Measurements from ENCODE around the gene BANF1. TPM values are rescaled to one million over a fixed set of nuclear protein-coding genes. Genes with fewer than 3 reads are reported as not detected.

Gene BANF1
- polyA plus RNA-seq, 1 donor = 120 TPM

DNA sequence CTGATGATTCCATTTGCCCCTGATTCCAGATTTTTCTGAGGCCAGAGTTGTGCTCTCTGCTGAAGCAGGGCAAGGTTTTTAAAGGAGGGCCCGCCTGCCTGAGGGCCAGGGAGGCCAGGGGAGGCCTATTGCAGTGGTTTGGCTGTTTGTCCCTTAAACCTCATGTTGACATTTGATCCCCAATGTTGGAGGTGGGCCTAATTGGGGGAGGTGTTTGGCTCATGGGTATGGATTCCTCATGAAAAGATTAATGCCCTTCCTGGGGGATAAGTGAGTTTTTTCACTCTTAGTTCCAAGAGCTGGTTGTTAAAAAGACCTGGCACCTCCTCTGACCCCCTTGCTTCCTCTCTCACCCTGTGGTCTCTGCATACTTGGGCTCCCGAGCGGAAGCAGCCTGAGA lies 37.5 kb downstream of the BANF1 start:
- peaks cover 7% of the 10 kb centered on the region for H3K27me3 ChIP-seq (ENCODE audit: control insufficient read depth, insufficient read depth, low read length)
- no peak for DNase-seq
- no peak overlapping the region for H3K27ac ChIP-seq (ENCODE audit: low read length)
- H3K36me3 ChIP-seq (ENCODE audit: control insufficient read depth, insufficient read depth, low read length) = no peaks in the 10 kb centered on the region
- WGBS (ENCODE audit: insufficient coverage, low lambda C conversion rate) = 79% methylated on average over 2 of the region's 3 CpGs
- H3K4me3 ChIP-seq (ENCODE audit: low read length) = no peak overlapping the region
- peaks cover 4% of the 10 kb centered on the region for H3K9me3 ChIP-seq (ENCODE audit: control insufficient read depth, low read depth, low read length)
- no peaks in the 10 kb centered on the region for H3K4me1 ChIP-seq (ENCODE audit: control insufficient read depth, insufficient read depth, low read length)

DNA sequence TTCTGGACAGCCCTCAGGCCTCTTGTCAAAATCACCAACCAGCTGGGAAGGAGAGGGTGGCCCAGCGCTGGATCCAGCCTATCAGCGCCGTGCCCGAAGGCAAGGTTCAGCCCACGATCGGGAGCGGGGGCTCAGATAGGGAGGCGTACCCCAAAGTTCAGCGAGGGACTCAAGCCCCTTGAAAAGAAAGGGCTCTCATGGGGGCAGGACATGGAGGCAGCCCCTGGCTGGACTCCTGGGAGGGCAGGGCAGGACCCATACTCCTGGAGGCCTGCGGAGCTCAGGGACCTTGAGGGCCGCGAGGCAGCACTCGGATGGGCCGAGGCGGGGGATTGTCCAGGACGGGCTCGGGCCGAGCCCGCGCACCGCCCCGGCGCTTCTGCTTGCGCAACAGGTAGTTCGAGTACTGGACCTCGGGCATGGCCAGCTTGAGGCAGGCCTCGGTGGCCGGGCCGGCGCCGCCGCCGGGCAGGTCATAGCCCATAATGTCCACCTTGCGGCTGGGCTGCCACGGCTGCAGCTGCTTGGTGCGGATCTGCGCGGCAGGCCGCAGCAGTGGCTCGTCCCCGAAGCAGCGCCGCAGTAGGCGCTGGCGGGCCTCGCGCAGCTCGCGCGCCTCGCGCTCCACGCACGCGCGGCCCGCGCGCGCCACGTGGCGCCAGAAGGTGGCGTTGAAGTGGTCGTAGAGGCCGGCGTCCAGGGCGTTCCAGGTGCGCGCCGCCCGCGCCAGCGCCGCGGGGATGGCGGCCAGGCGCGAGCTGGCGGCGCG lies 40.1 kb downstream of the BANF1 start:
- whole genome bisulfite sequencing (ENCODE audit: insufficient coverage, low lambda C conversion rate) = no CpG with 5 or more reads among the region's 81 CpGs
- Histone ChIP-seq H3K9me3 (ENCODE audit: control insufficient read depth, low read depth, low read length) (peaks cover 4% of the 10 kb centered on the region), H3K4me1 (ENCODE audit: control insufficient read depth, insufficient read depth, low read length) (peaks cover 12% of the 10 kb centered on the region), H3K4me3 (ENCODE audit: low read length) (no peak overlapping the region), H3K27me3 (ENCODE audit: control insufficient read depth, insufficient read depth, low read length) (peaks cover 2% of the 10 kb centered on the region), H3K27ac (ENCODE audit: low read length) (no peak overlapping the region), H3K36me3 (ENCODE audit: control insufficient read depth, insufficient read depth, low read length) (no peaks in the 10 kb centered on the region)
- no peak for DNase-seq

DNA sequence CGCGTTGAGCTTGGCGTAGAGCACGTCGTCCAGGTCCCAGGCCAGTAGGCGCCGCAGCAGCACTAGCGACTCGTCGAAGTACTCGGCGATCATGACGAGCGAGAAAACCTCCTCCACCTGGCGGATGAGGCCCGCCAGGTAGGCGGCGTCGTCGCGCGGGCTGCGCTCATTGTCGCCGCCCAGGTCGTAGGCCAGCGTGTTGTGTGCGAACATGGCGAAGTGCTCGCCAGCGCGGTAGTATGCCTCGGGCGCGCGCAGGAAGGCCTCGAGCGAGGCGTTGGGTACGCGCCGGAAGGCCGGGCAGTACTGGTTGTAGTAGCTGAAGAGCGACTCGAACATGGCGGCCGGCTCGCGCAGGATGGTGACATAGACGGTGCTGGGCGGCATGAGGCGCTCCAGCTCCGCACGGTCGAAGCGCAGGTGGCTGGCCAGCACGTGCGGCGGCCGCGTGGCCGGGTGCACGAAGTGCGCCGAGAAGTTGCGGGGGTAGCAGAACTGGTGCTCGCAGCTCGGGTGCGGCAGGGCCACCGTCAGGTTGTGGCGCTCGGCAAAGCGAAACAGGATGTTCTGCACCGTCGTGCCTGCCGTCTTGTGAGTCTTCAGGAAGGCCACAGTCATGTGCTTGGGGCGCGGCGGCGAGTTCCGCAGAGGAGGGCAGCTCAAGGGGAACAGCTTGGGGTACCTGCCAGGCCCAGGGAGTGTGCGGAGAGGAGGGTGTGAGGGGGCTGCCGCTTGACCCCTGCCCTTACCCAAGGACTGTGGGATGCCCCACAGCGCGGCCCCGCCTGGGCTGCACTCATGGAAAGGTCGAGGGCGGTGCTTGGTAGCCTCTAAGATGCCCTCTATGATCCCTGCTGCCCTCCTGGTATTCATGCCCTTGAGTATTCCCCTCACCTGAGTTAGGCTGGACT lies 40.9 kb downstream of the BANF1 start:
- peaks cover 12% of the 10 kb centered on the region for H3K4me1 ChIP-seq (ENCODE audit: control insufficient read depth, insufficient read depth, low read length)
- no peak overlapping the region for H3K27ac ChIP-seq (ENCODE audit: low read length)
- 100% methylated on average over 4 of the region's 88 CpGs for WGBS (ENCODE audit: insufficient coverage, low lambda C conversion rate)
- no peak for DNase-seq
- H3K4me3 ChIP-seq (ENCODE audit: low read length) = no peak overlapping the region
- H3K9me3 ChIP-seq (ENCODE audit: control insufficient read depth, low read depth, low read length) = peaks cover 4% of the 10 kb centered on the region
- H3K27me3 ChIP-seq (ENCODE audit: control insufficient read depth, insufficient read depth, low read length) = peaks cover 9% of the 10 kb centered on the region
- no peaks in the 10 kb centered on the region for H3K36me3 ChIP-seq (ENCODE audit: control insufficient read depth, insufficient read depth, low read length)

DNA sequence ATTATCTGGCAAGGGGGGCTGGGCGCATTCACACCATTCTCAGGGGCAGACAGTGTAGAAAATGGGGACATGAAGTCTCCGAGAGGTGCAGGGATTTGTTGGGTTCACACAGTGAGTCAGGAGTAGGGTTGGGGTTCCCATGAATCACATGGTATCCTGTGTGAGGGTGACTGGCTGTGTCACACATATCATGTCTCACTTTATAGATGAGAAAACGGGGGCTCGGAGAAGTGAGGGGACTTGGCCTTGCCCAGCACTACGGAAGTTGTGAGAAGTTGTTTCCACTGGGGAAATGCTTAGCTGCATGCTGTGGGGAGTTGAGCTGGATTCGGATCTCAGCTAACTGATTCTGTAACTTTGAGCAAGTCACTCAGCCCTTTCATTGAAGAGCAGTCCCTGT lies 42.5 kb downstream of the BANF1 start:
- H3K9me3 ChIP-seq (ENCODE audit: control insufficient read depth, low read depth, low read length) = peaks cover 4% of the 10 kb centered on the region

DNA sequence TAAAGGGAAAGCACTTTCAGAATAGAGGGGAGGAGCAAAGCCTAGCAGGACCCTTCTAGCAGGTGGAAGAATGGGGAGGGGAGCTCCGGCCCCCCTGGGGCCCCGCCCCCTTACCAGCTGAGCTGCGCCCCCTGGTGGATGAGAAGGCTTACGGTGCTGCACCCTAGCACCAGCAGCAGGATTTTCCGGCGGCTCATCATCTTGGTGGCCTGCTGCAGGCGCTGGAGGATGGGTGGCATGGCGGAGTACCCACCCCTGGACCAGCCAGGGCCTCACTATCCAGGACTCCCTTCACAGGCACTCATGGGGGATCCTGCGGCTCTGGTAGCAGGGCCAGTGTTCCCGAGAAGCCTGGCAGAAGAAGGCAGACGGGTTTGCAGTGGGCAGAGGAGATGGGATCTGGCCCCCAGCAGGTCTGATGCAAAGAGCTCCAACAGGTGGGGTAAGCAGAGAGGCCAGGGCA lies 42.9 kb downstream of the BANF1 start:
- Histone ChIP-seq H3K27ac (ENCODE audit: low read length) (no peak overlapping the region), H3K4me3 (ENCODE audit: low read length) (no peak overlapping the region)
- no CpG with 5 or more reads among the region's 11 CpGs for WGBS (ENCODE audit: insufficient coverage, low lambda C conversion rate)

More for the DNA sequence above, 42.5 kb downstream of the BANF1 start:
- no peak for DNase-seq
- no peaks in the 10 kb centered on the region for H3K36me3 ChIP-seq (ENCODE audit: control insufficient read depth, insufficient read depth, low read length)
- no peak overlapping the region for H3K4me3 ChIP-seq (ENCODE audit: low read length)
- 100% methylated on average over 1 of the region's 6 CpGs for WGBS (ENCODE audit: insufficient coverage, low lambda C conversion rate)
- H3K4me1 ChIP-seq (ENCODE audit: control insufficient read depth, insufficient read depth, low read length) = peaks cover 12% of the 10 kb centered on the region
- H3K27me3 ChIP-seq (ENCODE audit: control insufficient read depth, insufficient read depth, low read length) = peaks cover 19% of the 10 kb centered on the region
- H3K27ac ChIP-seq (ENCODE audit: low read length) = no peak overlapping the region

DNA sequence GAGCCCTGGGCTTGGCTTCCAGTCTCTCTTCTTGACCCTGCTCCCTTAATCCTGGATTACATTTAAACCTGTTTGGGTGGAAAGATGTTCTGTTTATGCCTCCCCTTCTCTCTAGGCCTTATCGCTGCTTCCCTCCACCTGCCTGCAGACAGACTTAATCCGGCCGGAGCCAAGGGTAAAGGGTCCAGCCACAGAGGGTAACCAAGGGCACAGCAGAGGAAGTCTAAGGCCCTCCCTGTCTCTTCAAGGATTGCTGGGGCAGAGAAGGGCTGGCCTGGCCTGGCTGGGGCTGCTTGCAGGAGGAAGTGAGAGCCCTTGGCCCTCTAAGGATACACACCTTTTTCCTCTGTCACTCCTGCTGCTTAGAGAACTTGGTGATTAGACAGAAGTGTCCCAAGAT lies 44.6 kb downstream of the BANF1 start:
- no peak overlapping the region for H3K27ac ChIP-seq (ENCODE audit: low read length)
- H3K36me3 ChIP-seq (ENCODE audit: control insufficient read depth, insufficient read depth, low read length) = no peaks in the 10 kb centered on the region
- peaks cover 18% of the 10 kb centered on the region for H3K27me3 ChIP-seq (ENCODE audit: control insufficient read depth, insufficient read depth, low read length)
- no peak for DNase-seq
- H3K4me3 ChIP-seq (ENCODE audit: low read length) = no peak overlapping the region
- H3K4me1 ChIP-seq (ENCODE audit: control insufficient read depth, insufficient read depth, low read length) = peaks cover 21% of the 10 kb centered on the region
- H3K9me3 ChIP-seq (ENCODE audit: control insufficient read depth, low read depth, low read length) = peaks cover 4% of the 10 kb centered on the region
- WGBS (ENCODE audit: insufficient coverage, low lambda C conversion rate) = no CpG with 5 or more reads among the region's 3 CpGs

More for the DNA sequence above, 42.9 kb downstream of the BANF1 start:
- H3K4me1 ChIP-seq (ENCODE audit: control insufficient read depth, insufficient read depth, low read length) = peaks cover 12% of the 10 kb centered on the region
- peaks cover 19% of the 10 kb centered on the region for H3K27me3 ChIP-seq (ENCODE audit: control insufficient read depth, insufficient read depth, low read length)
- peak; percentile 52 to 55 for DNase-seq
- peaks cover 4% of the 10 kb centered on the region for H3K9me3 ChIP-seq (ENCODE audit: control insufficient read depth, low read depth, low read length)
- H3K36me3 ChIP-seq (ENCODE audit: control insufficient read depth, insufficient read depth, low read length) = no peaks in the 10 kb centered on the region

DNA sequence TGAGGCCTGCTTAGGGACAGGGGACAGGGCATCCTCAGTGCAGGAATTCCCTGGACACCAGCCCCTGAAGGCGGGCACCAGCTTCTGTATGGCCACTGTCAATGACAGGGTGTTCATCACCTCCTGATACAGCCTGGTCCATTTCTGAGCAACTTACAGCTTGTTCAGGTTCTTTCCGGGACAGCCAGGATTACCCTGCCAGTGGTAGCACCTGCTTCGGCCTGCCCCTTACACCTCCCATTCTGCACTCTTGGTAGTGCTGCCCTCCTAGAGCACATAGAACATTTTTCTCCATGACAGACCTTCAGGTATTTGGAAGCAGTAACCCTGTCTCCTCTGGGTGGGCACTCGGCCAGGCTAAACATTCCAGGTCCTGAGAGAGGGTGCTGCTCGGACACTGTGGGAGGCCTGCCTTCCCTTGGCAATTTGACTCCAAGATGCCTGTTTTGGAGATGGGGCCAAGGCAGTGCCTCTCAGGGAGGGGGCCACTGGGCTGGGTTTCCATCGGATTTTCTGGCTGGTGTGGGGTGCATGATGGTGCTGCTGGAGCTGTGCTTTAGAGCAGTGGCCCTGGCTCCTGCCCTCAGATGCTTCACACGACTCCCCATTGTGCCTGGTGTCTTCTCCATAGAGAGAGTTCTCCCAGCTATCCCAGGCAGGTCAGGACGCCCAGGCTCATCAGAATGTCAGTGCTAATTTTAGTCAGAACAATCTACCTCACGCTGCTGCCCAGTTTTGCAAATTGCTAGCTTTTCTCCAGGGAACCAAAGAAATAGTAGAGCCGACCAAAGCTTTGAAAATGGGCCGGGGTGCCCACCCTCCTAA lies 45.5 kb downstream of the BANF1 start:
- WGBS (ENCODE audit: insufficient coverage, low lambda C conversion rate) = no CpG with 5 or more reads among the region's 11 CpGs
- no peak overlapping the region for H3K27ac ChIP-seq (ENCODE audit: low read length)
- peaks cover 18% of the 10 kb centered on the region for H3K27me3 ChIP-seq (ENCODE audit: control insufficient read depth, insufficient read depth, low read length)
- DNase-seq = no peak
- H3K36me3 ChIP-seq (ENCODE audit: control insufficient read depth, insufficient read depth, low read length) = no peaks in the 10 kb centered on the region
- peaks cover 4% of the 10 kb centered on the region for H3K9me3 ChIP-seq (ENCODE audit: control insufficient read depth, low read depth, low read length)
- peaks cover 21% of the 10 kb centered on the region for H3K4me1 ChIP-seq (ENCODE audit: control insufficient read depth, insufficient read depth, low read length)
- H3K4me3 ChIP-seq (ENCODE audit: low read length) = no peak overlapping the region

DNA sequence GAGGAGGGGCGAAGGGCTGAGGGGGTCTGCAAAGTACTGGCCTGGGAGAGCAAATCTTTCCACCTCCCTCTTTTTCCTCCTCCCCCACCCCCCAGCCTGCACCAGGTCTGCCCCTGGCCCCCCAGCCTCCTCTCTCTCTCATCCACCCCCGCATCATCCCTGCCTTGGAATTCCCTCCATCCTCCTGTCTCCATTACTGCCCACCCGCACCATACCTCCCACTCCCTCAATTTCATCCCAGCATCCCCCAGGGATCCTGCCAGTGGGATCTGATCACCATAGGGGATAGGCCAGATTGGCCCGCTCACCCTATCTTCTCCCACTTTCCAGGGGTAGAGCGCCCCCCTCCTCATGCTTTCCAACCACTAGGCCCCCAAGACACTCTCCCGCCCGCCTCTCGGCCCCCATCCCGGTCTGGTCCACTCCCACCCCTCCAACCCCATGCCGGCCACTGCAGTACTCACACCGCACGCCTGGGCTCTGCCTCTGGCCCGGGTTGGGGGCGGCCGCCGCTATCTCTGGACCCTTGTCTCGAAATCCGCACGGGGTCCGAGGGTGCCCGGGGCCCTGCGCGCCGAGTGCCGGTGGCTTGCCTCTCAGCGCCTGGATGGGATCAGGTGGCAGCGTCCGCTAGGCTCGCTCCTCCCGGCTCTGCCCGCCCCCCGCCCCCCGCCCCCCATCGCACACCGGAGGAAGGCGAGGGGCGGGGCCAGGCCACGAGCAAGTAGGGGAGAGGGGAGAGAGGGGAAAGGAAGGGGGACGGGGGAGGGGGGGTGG lies 46.4 kb downstream of the BANF1 start, which contains the start of gene GAL3ST3:
TSS of gene GAL3ST3 (minus strand) at position 615 of the 777 bp plus-strand sequence. CDS start 3,746 bp downstream, outside the sequence.
- DNase-seq = no peak
- Histone ChIP-seq H3K27me3 (ENCODE audit: control insufficient read depth, insufficient read depth, low read length) (peaks cover 18% of the 10 kb centered on the region), H3K4me1 (ENCODE audit: control insufficient read depth, insufficient read depth, low read length) (peaks cover 28% of the 10 kb centered on the region), H3K27ac (ENCODE audit: low read length) (no peak within 1 kb of the TSS), H3K9me3 (ENCODE audit: control insufficient read depth, low read depth, low read length) (no peaks in the 10 kb centered on the region), H3K4me3 (ENCODE audit: low read length) (no peak within 1 kb of the TSS), H3K36me3 (ENCODE audit: control insufficient read depth, insufficient read depth, low read length) (peaks cover 5% of the 10 kb centered on the region)
- no CpG with 5 or more reads among the region's 39 CpGs for WGBS (ENCODE audit: insufficient coverage, low lambda C conversion rate)

DNA sequence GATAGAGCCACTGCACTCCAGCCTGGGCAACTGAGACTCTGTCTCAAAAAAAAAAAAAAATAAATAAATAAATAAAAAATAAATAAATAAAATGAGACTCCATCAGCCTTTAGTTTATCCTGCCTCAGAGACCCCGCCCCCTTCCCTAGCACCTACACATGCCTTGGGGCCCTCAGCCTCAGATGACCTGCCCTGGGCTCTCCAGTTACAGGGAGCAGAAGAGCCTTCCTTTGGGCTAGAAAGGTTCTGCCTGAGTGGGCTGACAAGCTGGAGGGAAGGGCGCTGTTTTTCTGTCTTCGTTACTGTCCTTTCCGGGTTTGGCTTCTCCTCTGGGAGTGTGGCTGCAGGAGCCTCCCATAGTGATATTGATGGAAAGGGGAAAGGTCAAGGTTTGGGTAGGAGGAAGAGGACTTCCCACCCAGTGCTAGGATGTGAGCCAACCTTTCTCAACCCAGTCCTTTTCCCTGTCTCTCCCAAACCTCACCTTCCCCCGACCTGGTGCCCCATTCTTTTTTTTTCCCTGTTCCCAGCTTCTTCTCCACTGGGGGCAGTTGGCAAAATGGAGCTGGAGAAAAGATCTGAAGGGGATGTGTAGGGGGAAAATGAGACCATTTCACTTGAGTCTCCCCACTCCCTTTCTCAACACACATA lies 48.4 kb downstream of the BANF1 start:
- Histone ChIP-seq H3K4me3 (ENCODE audit: low read length) (no peak overlapping the region), H3K27me3 (ENCODE audit: control insufficient read depth, insufficient read depth, low read length) (peaks cover 18% of the 10 kb centered on the region), H3K36me3 (ENCODE audit: control insufficient read depth, insufficient read depth, low read length) (peaks cover 18% of the 10 kb centered on the region), H3K4me1 (ENCODE audit: control insufficient read depth, insufficient read depth, low read length) (peaks cover 27% of the 10 kb centered on the region), H3K27ac (ENCODE audit: low read length) (peak overlapping the region; percentile 87), H3K9me3 (ENCODE audit: control insufficient read depth, low read depth, low read length) (no peaks in the 10 kb centered on the region)
- no peak for DNase-seq
- no CpG with 5 or more reads among the region's 5 CpGs for whole genome bisulfite sequencing (ENCODE audit: insufficient coverage, low lambda C conversion rate)

All from large intestine (tissue), 3 donors.